Lower lobe of right lung (tissue), 2 donors: ENCODE measurements around the gene USP47. TPM values are rescaled to one million over a fixed set of nuclear protein-coding genes. Genes with fewer than 3 reads are reported as not detected.

Experiments used
- ATAC-seq, 2 donors: fragments of 200-7000 bp; cut with Tn5 transposase; one replicate each; pipeline ENCODE4 v1.9.1; 2020 to 2022; ENCODE audit warnings: mild to moderate bottlenecking in 2 of 2, moderate library complexity in 2 of 2
- DNase-seq: peaks from one replicate; pipeline ENCODE4 v3.0.0-alpha.2; 2020
- H3K27ac ChIP-seq: fragments of 200-600 bp; one replicate; pipeline ENCODE4 v1.8.0; 2022
- H3K27me3 ChIP-seq: fragments of 200-600 bp; one replicate; pipeline ENCODE4 v1.8.0; 2022; ENCODE audit warnings: low read depth
- H3K36me3 ChIP-seq: fragments of 200-600 bp; one replicate; pipeline ENCODE4 v1.8.0; 2022; ENCODE audit warnings: mild to moderate bottlenecking
- H3K4me1 ChIP-seq: fragments of 200-600 bp; one replicate; pipeline ENCODE4 v1.8.0; 2022
- H3K4me3 ChIP-seq: fragments of 200-600 bp; one replicate; pipeline ENCODE4 v1.8.0; 2022; ENCODE audit warnings: mild to moderate bottlenecking
- H3K9me3 ChIP-seq: fragments of 200-600 bp; one replicate; pipeline ENCODE4 v1.8.0; 2022
- CTCF ChIP-seq: fragments of 200-600 bp; IDR thresholded peaks from one replicate; pipeline ENCODE4 v1.8.0; 2022; ENCODE audit warnings: antibody characterized with exemption, mild to moderate bottlenecking
- intact Hi-C: fragments of 100-400 bp; cut with DNase I; formaldehyde crosslinking; loops from one replicate; pipeline ENCODE4 v1.11.0; 2022
- total RNA-seq: library from RNA; stranded (reverse); fragmentation: NEBNext Ultra II Directional; extraction: Animal tissue kit (Norgen Biotek cat#: 25700); gene quantifications from one replicate; pipeline ENCODE4 v1.2.1, GENCODE V29; 2021
- donor health status: DM: no; HTN: yes; CAD: no; lungs with severe emphysema.

USP47 gene
- total RNA-seq, 1 donor from 2014 or later: 45.2 TPM

GRCh38 chr11:11937957-11938356, 96.2 kb downstream of the USP47 start:
- ATAC-seq (no peak), DNase-seq (no peak)
- TF ChIP-seq CTCF: no peak
- Histone ChIP-seq H3K4me1 (no peaks in the 10 kb centered on the region), H3K27me3 (no peaks in the 10 kb centered on the region), H3K27ac (no peak overlapping the region), H3K36me3 (peaks cover 90% of the 10 kb centered on the region), H3K9me3 (no peaks in the 10 kb centered on the region), H3K4me3 (no peak overlapping the region)
- intact Hi-C loops: no loop called here

GRCh38 chr11:11940551-11940950, 98.8 kb downstream of the USP47 start:
- H3K27me3 ChIP-seq: no peaks in the 10 kb centered on the region
- H3K4me1 ChIP-seq: no peaks in the 10 kb centered on the region
- peaks cover 91% of the 10 kb centered on the region for H3K36me3 ChIP-seq
- TF ChIP-seq CTCF: no peak
- ATAC-seq (no peak), DNase-seq (no peak)
- no peak overlapping the region for H3K4me3 ChIP-seq
- H3K27ac ChIP-seq: no peak overlapping the region
- intact Hi-C loops: no loop called here
- H3K9me3 ChIP-seq: no peaks in the 10 kb centered on the region

GRCh38 chr11:11942668-11943067, 100.9 kb downstream of the USP47 start:
- DNase-seq: no peak
- no peak overlapping the region for H3K4me3 ChIP-seq
- no peaks in the 10 kb centered on the region for H3K9me3 ChIP-seq
- H3K27me3 ChIP-seq: no peaks in the 10 kb centered on the region
- peaks cover 90% of the 10 kb centered on the region for H3K36me3 ChIP-seq
- no peak for TF ChIP-seq CTCF
- no peaks in the 10 kb centered on the region for H3K4me1 ChIP-seq
- intact Hi-C loops: no loop called here
- no peak overlapping the region for H3K27ac ChIP-seq
- ATAC-seq: no peak

GRCh38 chr11:11944444-11944843, 102.7 kb downstream of the USP47 start:
- no peak for TF ChIP-seq CTCF
- Histone ChIP-seq H3K36me3 (peaks cover 93% of the 10 kb centered on the region), H3K9me3 (no peaks in the 10 kb centered on the region), H3K27me3 (no peaks in the 10 kb centered on the region), H3K4me1 (no peaks in the 10 kb centered on the region), H3K4me3 (no peak overlapping the region), H3K27ac (no peak overlapping the region)
- no peak for ATAC-seq
- intact Hi-C loops: no loop called here
- no peak for DNase-seq

- intact Hi-C loops: no loop called here
- H3K36me3 ChIP-seq: peaks cover 93% of the 10 kb centered on the region
- TF ChIP-seq CTCF: no peak
- no peaks in the 10 kb centered on the region for H3K9me3 ChIP-seq
- no peak overlapping the region for H3K4me3 ChIP-seq
- no peak overlapping the region for H3K27ac ChIP-seq
- no peak for ATAC-seq
- H3K4me1 ChIP-seq: no peaks in the 10 kb centered on the region
- DNase-seq: no peak
- H3K27me3 ChIP-seq: no peaks in the 10 kb centered on the region
These were observed 104.4 kb downstream of the USP47 start for GRCh38 chr11:11946180-11946579.

- H3K27me3 ChIP-seq: no peaks in the 10 kb centered on the region
- H3K36me3 ChIP-seq: peaks cover 93% of the 10 kb centered on the region
- no peak for TF ChIP-seq CTCF
- DNase-seq: no peak
- no peak for ATAC-seq
- H3K4me3 ChIP-seq: no peak overlapping the region
- H3K27ac ChIP-seq: no peak overlapping the region
- no peaks in the 10 kb centered on the region for H3K4me1 ChIP-seq
- intact Hi-C loops: no loop called here
- H3K9me3 ChIP-seq: no peaks in the 10 kb centered on the region
These were observed 105.1 kb downstream of the USP47 start for GRCh38 chr11:11946878-11947277.
